Body of pancreas (tissue), 4 donors: ENCODE results near the gene TNRC6C.

Experiments
- POLR2A ChIP-seq, 3 donors: fragments of 450-650 bp; IDR thresholded peaks; one replicate each; pipeline ENCODE4 v1.6.1; 2016; ENCODE audit warnings: antibody characterized with exemption in 3 of 3, mild to moderate bottlenecking in 2 of 3
- TF ChIP-seq, protein P1 (sequence below), 7 experiments: fragments of 450-650 bp in 4 of 7; fragments of 200-600 bp in 3 of 7; sonication (generic) in 3 of 7; IDR thresholded peaks; one replicate each; pipeline ENCODE4 v1.5.1; 2016 to 2019; ENCODE audit warnings: antibody characterized with exemption in 7 of 7

DNA sequence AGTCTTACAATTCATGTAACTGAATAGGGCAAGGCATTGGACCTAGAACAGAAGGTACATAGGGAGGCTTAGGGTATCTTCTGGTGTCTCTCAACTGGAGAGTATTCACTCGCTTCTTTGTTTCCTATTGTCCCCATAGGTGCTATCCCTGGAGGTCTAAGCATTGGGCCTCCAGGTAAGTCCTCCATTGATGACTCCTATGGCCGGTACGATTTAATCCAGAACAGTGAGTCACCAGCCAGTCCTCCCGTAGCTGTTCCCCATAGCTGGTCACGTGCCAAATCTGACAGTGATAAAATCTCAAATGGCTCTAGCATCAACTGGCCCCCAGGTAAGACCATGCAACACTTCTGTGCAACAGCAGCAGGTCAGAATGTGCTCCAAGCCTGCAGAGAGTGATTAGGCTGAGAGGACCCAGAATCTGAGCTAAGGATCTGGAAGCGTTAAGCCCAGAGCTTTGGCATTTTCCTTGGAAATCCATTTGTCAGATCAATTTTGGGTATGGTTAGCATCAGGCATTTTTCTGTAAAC is 134.4 kb downstream of the TNRC6C start:
- TF ChIP-seq, protein P1, sequence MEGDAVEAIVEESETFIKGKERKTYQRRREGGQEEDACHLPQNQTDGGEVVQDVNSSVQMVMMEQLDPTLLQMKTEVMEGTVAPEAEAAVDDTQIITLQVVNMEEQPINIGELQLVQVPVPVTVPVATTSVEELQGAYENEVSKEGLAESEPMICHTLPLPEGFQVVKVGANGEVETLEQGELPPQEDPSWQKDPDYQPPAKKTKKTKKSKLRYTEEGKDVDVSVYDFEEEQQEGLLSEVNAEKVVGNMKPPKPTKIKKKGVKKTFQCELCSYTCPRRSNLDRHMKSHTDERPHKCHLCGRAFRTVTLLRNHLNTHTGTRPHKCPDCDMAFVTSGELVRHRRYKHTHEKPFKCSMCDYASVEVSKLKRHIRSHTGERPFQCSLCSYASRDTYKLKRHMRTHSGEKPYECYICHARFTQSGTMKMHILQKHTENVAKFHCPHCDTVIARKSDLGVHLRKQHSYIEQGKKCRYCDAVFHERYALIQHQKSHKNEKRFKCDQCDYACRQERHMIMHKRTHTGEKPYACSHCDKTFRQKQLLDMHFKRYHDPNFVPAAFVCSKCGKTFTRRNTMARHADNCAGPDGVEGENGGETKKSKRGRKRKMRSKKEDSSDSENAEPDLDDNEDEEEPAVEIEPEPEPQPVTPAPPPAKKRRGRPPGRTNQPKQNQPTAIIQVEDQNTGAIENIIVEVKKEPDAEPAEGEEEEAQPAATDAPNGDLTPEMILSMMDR (IDR thresholded peaks at IDR 0.05) = no peak
- no peak for TF ChIP-seq POLR2A (IDR thresholded peaks at IDR 0.05)
